A549 treated with AZD9567 at 1 μM for 4 hours (cell line): ENCODE data around the gene VSIR. TPM values are rescaled to one million over a fixed set of nuclear protein-coding genes. Genes with fewer than 3 reads are reported as not detected.

Source experiments
- total RNA-seq: library from RNA; stranded (reverse); fragments of 200-300 nt; extraction: Qiagen RNA extraction; gene quantifications from 5 replicates; pipeline ENCODE4 v1.2.3, GENCODE V29; 2022; ENCODE audit not compliant: insufficient read depth

Gene VSIR
- total RNA-seq, result 25.1 to 31.8 TPM (median 28.7 TPM) in 5 replicates

DNA sequence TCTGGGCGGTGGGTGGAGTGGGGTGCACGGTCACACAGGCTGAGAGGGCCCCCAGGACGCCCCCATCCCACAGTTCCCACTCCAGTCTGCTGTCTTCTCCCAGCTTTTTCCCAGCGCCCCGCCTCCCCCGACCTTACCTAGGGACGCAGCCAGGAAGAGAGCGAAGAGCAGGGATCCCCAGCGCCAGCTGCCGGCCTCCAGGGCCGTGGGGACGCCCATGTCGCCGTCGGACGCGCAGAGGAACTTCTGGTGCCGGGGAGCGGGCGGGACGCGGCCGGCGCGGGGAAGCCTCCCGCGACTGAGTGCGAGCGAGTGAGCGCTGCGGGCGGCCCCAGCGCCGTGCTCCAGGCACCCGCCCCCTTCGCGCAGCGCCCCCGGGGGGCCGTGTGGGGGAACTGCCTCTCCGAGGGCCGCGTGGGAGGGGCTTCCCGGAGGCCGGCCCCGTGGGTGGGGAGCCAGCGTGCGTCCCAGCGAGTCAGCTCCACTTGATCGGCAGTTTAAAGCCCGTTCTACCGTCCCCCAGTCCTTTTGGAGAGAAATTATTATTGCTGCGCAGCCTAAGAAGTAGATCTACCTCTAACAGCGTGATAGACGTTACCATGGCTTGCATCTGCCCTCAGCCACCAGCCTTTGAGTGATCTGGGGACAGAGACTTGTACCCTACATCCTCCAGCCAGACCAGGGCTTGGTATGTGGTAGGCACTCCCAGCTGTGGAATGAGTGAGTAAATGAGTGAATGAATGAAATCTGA is at the start of gene VSIR:
Gene VSIR (minus strand): TSS at position 300 of the 751 bp plus-strand sequence. CDS start 81 bp downstream, at position 219.

DNA sequence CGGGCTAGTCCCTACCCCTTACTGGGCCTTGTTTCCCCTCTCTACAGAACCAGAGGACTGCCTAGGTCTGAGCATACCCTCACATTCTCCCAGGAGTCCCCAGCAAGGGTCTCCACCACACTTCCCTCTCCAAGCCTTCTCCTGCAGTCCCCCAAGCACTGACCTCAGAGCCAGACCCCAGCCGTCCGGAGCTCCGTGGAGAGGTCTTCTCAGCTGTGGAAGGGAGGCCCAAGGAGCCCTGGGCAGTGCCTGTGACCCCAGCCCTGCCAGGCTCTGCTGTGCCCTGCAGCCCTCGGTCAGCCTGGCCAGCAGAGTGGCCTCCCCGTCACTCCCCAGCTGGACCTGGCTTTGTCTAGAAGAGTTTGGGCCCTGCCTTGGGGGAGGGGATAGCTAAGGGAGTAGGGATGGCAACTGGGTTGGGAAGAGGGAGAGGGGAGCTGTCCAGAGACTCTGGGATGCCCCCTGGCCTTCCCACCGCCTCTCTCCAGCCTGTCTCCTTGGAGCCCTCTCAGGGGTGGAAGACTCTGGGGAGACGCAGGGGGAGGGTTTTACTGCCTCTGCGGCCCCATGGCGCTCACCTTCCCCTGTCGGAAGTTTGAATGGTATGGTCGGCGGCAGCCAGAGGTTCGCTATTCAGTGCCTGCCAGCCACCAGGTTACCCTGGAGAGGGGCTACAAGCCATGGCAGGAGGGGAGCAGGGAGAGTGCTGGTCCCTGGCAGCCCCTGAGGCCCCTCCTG is 53.7 kb downstream of the VSIR start, which contains the start of gene C10orf105:
Gene C10orf105 (minus strand): TSS at position 315 of the 738 bp plus-strand sequence. CDS start 3,441 bp downstream, outside the sequence.

Other genes with a start within 250 kb of the VSIR start
- gene C10orf105, start 53.7 kb downstream of the VSIR start, total RNA-seq, result not detected in 5 replicates
- 851 to 946 TPM (median 887 TPM) in 5 replicates for gene PSAP, start 77.7 kb upstream of the VSIR start, total RNA-seq
- 39.2 to 46.8 TPM (median 43.9 TPM) in 5 replicates for gene CHST3, start 190.9 kb upstream of the VSIR start, total RNA-seq